HCT116 (cell line): ENCODE measurements around the gene ANKS1A. TPM values are rescaled to one million over a fixed set of nuclear protein-coding genes. Genes with fewer than 3 reads are reported as not detected.

Source experiments
- ATAC-seq: fragments of 200-7000 bp; cut with Tn5 transposase; 2 replicates; pipeline ENCODE4 v1.9.1; 2020; ENCODE audit warnings: mild to moderate bottlenecking, moderate library complexity
- BruUV-seq: library from RNA; stranded (reverse); fragments of 400-500 nt; replicated peaks from 2 replicates; lab custom pipeline; 2021; lab: Mats Ljungman, UMichigan
- CTCF ChIA-PET: fragments of 300-600 bp; sonication (Branson Sonifier 250); formaldehyde crosslinking; loops from one replicate; lab custom pipeline; 2021; ENCODE audit warnings: antibody characterized with exemption; lab: Charles Lee
- POLR2A ChIA-PET: fragments of 300-600, 350-600 bp; sonication (Branson Sonifier 250); formaldehyde crosslinking; loops from one replicate; lab custom pipeline; 2021; ENCODE audit warnings: antibody characterized with exemption; lab: Charles Lee
- RAD21 ChIA-PET, 2 experiments: fragments of 300-600 bp; sonication (Branson Sonifier 250); formaldehyde crosslinking; loops; one replicate each; lab custom pipeline; 2023; ENCODE audit warnings: low total read pairs in 2 of 2; ENCODE audit not compliant: uncharacterized antibody in 2 of 2, unreplicated experiment in 2 of 2, low non-redundant PET in 1 of 2; lab: Charles Lee
- DNase-seq: peaks from one replicate; pipeline ENCODE4 v3.0.0-alpha.2; 2010; ENCODE audit warnings: low read depth, low spot score
- H2AFZ ChIP-seq: fragments of 200-600 bp; shearing (Covaris generic), sonication (generic); 2 replicates; pipeline ENCODE4 v1.6.1; 2017; ENCODE audit warnings: low read depth, mixed run types, mixed read lengths, antibody characterized with exemption, low read length; ENCODE audit not compliant: poor library complexity, severe bottlenecking
- H3K27ac ChIP-seq: 2 replicates; pipeline ENCODE4 v1.5.1; 2012; ENCODE audit warnings: low read depth, low read length
- H3K27me3 ChIP-seq: fragments of 200-600 bp; sonication (generic); 2 replicates; pipeline ENCODE4 v1.6.1; 2016; ENCODE audit warnings: mixed run types, low read length, mixed read lengths; ENCODE audit not compliant: insufficient read depth
- H3K36me3 ChIP-seq, 2 experiments: fragments of 200-500 bp in 1 of 2; fragments of 200-600 bp in 1 of 2; sonication (Bioruptor generic) in 1 of 2; sonication (generic) in 1 of 2; 2 replicates each; pipeline versions ENCODE4 v1.5.1 to v1.6.1; 2014 to 2016; ENCODE audit warnings: low read length in 2 of 2, inconsistent platforms in 1 of 2, mixed read lengths in 1 of 2, mixed run types in 1 of 2; ENCODE audit not compliant: insufficient read depth in 2 of 2, control insufficient read depth in 1 of 2
- H3K4me1 ChIP-seq, 2 experiments: fragments of 200-600 bp in 1 of 2; sonication (generic) in 1 of 2; 2 replicates each; pipeline versions ENCODE4 v1.5.1 to v1.6.1; 2012 to 2017; ENCODE audit warnings: low read length in 2 of 2, inconsistent platforms in 1 of 2, mild to moderate bottlenecking in 1 of 2, mixed read lengths in 1 of 2, mixed run types in 1 of 2, moderate library complexity in 1 of 2; ENCODE audit not compliant: insufficient read depth in 2 of 2, control insufficient read depth in 1 of 2
- H3K4me2 ChIP-seq: fragments of 200-600 bp; sonication (generic); 2 replicates; pipeline ENCODE4 v1.6.1; 2017; ENCODE audit warnings: mixed run types, low read length, mixed read lengths
- H3K4me3 ChIP-seq, 2 experiments: fragments of 200-600 bp in 1 of 2; sonication (generic) in 1 of 2; replicated peaks in 1 of 2; 2 replicates each; pipeline ENCODE4 v1.5.1; 2011 to 2016; ENCODE audit warnings: low read length in 2 of 2, control low read depth in 1 of 2, low read depth in 1 of 2, mild to moderate bottlenecking in 1 of 2, mixed read lengths in 1 of 2, mixed run types in 1 of 2
- H3K79me2 ChIP-seq: fragments of 200-600 bp; sonication (generic); 2 replicates; pipeline ENCODE4 v1.6.1; 2017; ENCODE audit warnings: mild to moderate bottlenecking, mixed run types, low read length, moderate library complexity, mixed read lengths; ENCODE audit not compliant: insufficient read depth
- H3K9ac ChIP-seq: fragments of 200-600 bp; sonication (generic); 2 replicates; pipeline ENCODE4 v1.6.1; 2016; ENCODE audit warnings: low read length, mixed read lengths
- H3K9me2 ChIP-seq: fragments of 200-600 bp; sonication (generic), shearing (Covaris generic); 2 replicates; pipeline ENCODE4 v1.6.1; 2017; ENCODE audit warnings: mixed run types, mild to moderate bottlenecking, moderate library complexity; ENCODE audit not compliant: insufficient read depth
- H3K9me3 ChIP-seq, 2 experiments: fragments of 200-500 bp in 1 of 2; fragments of 200-600 bp in 1 of 2; sonication (Bioruptor generic) in 1 of 2; sonication (generic) in 1 of 2; 2 replicates each; pipeline ENCODE4 v1.6.1; 2014 to 2017; ENCODE audit warnings: low read length in 2 of 2, mixed read lengths in 2 of 2, inconsistent platforms in 1 of 2, low read depth in 1 of 2, mild to moderate bottlenecking in 1 of 2, mixed run types in 1 of 2, moderate library complexity in 1 of 2; ENCODE audit not compliant: control insufficient read depth in 1 of 2, insufficient read depth in 1 of 2
- H4K20me1 ChIP-seq: fragments of 200-600 bp; sonication (generic), shearing (Covaris generic); 2 replicates; pipeline ENCODE4 v1.6.1; 2017; ENCODE audit warnings: mixed run types, mild to moderate bottlenecking, moderate library complexity; ENCODE audit not compliant: insufficient read depth
- FOSL1 ChIP-seq: IDR thresholded peaks from 2 replicates; pipeline ENCODE4 v1.6.1; 2012; ENCODE audit warnings: low read depth
- POLR2A ChIP-seq: IDR thresholded peaks from 2 replicates; pipeline ENCODE4 v1.7.0; 2011; ENCODE audit warnings: borderline replicate concordance; ENCODE audit not compliant: insufficient read depth, insufficient read length; ENCODE audit errors: extremely low read depth
- ZFX ChIP-seq: fragments of 450-650 bp; IDR thresholded peaks from 2 replicates; pipeline ENCODE4 v1.6.1; 2017
- intact Hi-C: fragments of 100-400 bp; cut with micrococcal nuclease; formaldehyde crosslinking; loops from 2 replicates; pipeline ENCODE4 v1.10.0; 2022
- total RNA-seq: library from RNA; stranded (reverse); gene quantifications from one replicate; pipeline ENCODE4 v1.2.1, GENCODE V29; 2021; ENCODE audit not compliant: unreplicated experiment
- TF ChIP-seq, protein P1 (sequence below): IDR thresholded peaks from 2 replicates; pipeline ENCODE4 v1.6.1; 2011; ENCODE audit warnings: mild to moderate bottlenecking, low read length, moderate library complexity; ENCODE audit not compliant: insufficient replicate concordance; ENCODE audit errors: extremely low read depth
- TF ChIP-seq, protein P2 (sequence below), 3 experiments: fragments of 200-600 bp in 1 of 3; sonication (generic) in 1 of 3; IDR thresholded peaks in 2 of 3; conservative IDR thresholded peaks in 1 of 3; 2 replicates each; pipeline ENCODE4 v1.5.1; 2012 to 2017; ENCODE audit warnings: low read depth in 2 of 3, low read length in 2 of 3, antibody characterized with exemption in 1 of 3, borderline replicate concordance in 1 of 3, control low read depth in 1 of 3, mild to moderate bottlenecking in 1 of 3, mixed read lengths in 1 of 3, mixed run types in 1 of 3, moderate library complexity in 1 of 3; ENCODE audit not compliant: insufficient read depth in 1 of 3

ANKS1A gene
- total RNA-seq, 1 experiment from 2014 or later = 20.6 TPM

DNA sequence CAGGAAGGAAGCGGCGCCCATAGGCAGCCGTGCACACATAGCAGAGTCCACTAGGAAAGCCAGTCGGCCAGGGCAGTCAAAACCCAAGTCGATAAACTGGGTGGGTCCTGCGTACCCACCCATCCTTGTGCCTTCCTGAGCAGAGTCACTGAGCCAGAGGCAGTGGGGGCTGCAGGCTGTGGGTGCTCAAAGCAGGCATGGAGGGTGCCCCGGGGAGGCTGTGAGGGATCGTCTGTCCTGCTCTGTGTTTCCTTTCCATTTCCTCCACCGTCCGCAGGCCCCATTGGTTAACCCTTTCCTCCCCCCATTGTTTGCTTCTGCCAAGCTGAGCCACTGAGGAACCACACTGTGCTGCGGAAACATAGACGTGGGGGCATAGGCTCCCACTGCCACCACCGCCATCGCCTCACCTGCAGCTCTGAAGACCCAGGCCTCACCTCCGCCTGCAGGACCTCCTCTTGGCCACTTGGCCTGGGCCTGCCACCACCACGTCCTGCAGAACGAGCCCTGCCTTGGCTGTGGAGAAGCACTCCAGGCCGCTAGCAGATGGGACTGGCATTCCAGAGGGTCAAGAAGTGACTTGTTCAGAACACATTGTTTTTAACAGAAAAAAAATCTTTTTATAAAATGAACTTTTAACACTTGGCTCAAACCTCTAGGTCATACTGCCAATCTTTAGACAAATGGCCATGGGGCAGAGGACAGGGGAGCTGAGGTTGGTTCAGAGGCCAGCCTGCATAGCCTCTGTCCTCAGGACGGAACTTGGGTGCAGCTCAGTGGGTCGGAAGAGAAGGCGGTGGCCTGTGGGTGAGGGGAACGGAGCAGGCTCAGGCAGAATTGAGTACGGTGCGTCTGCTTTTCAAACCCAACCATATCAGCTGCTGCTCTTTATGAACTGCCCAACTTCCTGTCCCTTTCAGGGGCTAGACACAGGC lies 199.5 kb downstream of the ANKS1A start:
- H3K27me3 ChIP-seq = no peaks in the 10 kb centered on the region
- RAD21 ChIA-PET = no interaction called here
- intact Hi-C loops = no loop called here
- CTCF ChIA-PET = no interaction called here
- POLR2A ChIA-PET = no interaction called here
- H3K9me2 ChIP-seq = no peaks in the 10 kb centered on the region
- no peak overlapping the region for H3K4me3 ChIP-seq
- H3K27ac ChIP-seq = no peak overlapping the region
- no peaks in the 10 kb centered on the region for H3K4me1 ChIP-seq
- H2AFZ ChIP-seq = no peak overlapping the region
- ATAC-seq (no peak), DNase-seq (no peak)
- H4K20me1 ChIP-seq = no peaks in the 10 kb centered on the region
- BruUV-seq = no TSS peak
- no peak overlapping the region for H3K4me2 ChIP-seq
- no peaks in the 10 kb centered on the region for H3K79me2 ChIP-seq
- no peak overlapping the region for H3K9ac ChIP-seq
- no peaks in the 10 kb centered on the region; a peak in 2 of 4 replicates for H3K36me3 ChIP-seq
- no peak for TF ChIP-seq FOSL1
- TF ChIP-seq, protein P1, sequence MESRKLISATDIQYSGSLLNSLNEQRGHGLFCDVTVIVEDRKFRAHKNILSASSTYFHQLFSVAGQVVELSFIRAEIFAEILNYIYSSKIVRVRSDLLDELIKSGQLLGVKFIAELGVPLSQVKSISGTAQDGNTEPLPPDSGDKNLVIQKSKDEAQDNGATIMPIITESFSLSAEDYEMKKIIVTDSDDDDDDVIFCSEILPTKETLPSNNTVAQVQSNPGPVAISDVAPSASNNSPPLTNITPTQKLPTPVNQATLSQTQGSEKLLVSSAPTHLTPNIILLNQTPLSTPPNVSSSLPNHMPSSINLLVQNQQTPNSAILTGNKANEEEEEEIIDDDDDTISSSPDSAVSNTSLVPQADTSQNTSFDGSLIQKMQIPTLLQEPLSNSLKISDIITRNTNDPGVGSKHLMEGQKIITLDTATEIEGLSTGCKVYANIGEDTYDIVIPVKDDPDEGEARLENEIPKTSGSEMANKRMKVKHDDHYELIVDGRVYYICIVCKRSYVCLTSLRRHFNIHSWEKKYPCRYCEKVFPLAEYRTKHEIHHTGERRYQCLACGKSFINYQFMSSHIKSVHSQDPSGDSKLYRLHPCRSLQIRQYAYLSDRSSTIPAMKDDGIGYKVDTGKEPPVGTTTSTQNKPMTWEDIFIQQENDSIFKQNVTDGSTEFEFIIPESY = no peak
- TF ChIP-seq, all 23 proteins: peak for 0
- H3K9me3 ChIP-seq = no peaks in the 10 kb centered on the region

DNA sequence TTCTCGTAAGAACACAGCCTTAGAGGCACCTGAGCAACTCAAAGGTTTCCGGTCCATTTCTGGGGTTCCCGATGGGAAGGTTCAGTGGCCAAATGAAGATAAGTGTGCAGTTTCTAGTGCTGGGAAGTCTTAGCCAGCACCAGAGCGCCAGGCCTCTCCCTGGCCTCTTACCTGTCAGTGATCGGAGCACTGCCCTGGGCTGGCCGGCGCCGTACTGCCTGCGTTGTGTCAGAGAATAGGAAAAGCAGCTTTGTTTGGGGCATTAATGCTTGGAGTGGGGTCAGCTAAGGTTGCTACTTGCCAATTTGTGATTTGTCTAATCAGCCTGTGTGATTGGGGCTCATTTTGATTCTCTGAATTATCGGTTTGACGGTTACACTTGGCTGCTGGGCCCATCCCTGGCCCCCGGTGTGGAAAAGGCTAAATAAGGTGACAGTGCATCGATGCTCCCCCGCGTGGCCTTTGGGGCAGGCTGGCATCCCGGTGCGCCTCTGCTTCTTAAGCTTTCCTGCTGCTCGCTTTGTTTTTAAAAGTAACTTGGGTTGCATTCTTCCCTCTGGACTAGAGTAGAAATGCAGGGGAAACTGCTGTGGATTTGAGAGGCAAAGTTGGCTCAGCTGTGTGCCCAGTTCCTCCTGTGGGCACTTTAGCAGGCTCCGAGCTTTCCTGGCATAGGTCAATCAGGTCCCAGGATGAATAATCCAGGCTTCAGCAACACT lies 200.3 kb downstream of the ANKS1A start:
- Histone ChIP-seq H3K4me3 (no peak overlapping the region), H2AFZ (no peak overlapping the region), H3K27ac (no peak overlapping the region), H4K20me1 (no peaks in the 10 kb centered on the region), H3K4me1 (no peaks in the 10 kb centered on the region), H3K4me2 (no peak overlapping the region), H3K36me3 (no peaks in the 10 kb centered on the region; a peak in 2 of 4 replicates), H3K27me3 (no peaks in the 10 kb centered on the region), H3K79me2 (no peaks in the 10 kb centered on the region), H3K9me3 (no peaks in the 10 kb centered on the region), H3K9ac (no peak overlapping the region), H3K9me2 (no peaks in the 10 kb centered on the region)
- ChIA-PET CTCF (no interaction called here), RAD21 (no interaction called here), POLR2A (no interaction called here)
- DNase-seq = no peak
- ATAC-seq = no peak
- TF ChIP-seq ZFX (no peak), FOSL1 (no peak), POLR2A (no peak)
- TF ChIP-seq, protein P2, sequence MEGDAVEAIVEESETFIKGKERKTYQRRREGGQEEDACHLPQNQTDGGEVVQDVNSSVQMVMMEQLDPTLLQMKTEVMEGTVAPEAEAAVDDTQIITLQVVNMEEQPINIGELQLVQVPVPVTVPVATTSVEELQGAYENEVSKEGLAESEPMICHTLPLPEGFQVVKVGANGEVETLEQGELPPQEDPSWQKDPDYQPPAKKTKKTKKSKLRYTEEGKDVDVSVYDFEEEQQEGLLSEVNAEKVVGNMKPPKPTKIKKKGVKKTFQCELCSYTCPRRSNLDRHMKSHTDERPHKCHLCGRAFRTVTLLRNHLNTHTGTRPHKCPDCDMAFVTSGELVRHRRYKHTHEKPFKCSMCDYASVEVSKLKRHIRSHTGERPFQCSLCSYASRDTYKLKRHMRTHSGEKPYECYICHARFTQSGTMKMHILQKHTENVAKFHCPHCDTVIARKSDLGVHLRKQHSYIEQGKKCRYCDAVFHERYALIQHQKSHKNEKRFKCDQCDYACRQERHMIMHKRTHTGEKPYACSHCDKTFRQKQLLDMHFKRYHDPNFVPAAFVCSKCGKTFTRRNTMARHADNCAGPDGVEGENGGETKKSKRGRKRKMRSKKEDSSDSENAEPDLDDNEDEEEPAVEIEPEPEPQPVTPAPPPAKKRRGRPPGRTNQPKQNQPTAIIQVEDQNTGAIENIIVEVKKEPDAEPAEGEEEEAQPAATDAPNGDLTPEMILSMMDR (IDR thresholded peaks at IDR 0.05 in 2 of 3, conservative IDR thresholded peaks at IDR 0.05 in 1 of 3; ENCODE audit: borderline replicate concordance in 1 of 3, insufficient read depth in 1 of 3, low read depth in 2 of 3, low read length in 2 of 3) = no peak
- BruUV-seq = no TSS peak
- intact Hi-C loops = no loop called here
